Measurements from ENCODE around the gene HS1BP3. TPM values are rescaled to one million over a fixed set of nuclear protein-coding genes. Genes with fewer than 3 reads are reported as not detected.

Gene HS1BP3
- total and polyA plus RNA-seq, 2 of the 13 experiments (the other 11 are each of a cell fraction or from before 2014, with no cell fraction given): 15.2 to 22.0 TPM

GRCh38 chr2:20580690-20581437 is 70.0 kb downstream of the HS1BP3 start (continued):
- TF ChIP-seq ZNF674 (CRISPR knock-in tag; IDR thresholded peaks at IDR 0.05; ENCODE audit: low read depth): no peak
- no peak for TF ChIP-seq GPBP1L1 (CRISPR knock-in tag; IDR thresholded peaks at IDR 0.05)
- TF ChIP-seq NKX3-1 (CRISPR knock-in tag; IDR thresholded peaks at IDR 0.05): no peak
- TF ChIP-seq MZF1 (CRISPR knock-in tag; IDR thresholded peaks at IDR 0.05; ENCODE audit: borderline replicate concordance): peak; percentile 93
- no peak for TF ChIP-seq SP2 (CRISPR knock-in tag; IDR thresholded peaks at IDR 0.05)
- TF ChIP-seq, protein P1, sequence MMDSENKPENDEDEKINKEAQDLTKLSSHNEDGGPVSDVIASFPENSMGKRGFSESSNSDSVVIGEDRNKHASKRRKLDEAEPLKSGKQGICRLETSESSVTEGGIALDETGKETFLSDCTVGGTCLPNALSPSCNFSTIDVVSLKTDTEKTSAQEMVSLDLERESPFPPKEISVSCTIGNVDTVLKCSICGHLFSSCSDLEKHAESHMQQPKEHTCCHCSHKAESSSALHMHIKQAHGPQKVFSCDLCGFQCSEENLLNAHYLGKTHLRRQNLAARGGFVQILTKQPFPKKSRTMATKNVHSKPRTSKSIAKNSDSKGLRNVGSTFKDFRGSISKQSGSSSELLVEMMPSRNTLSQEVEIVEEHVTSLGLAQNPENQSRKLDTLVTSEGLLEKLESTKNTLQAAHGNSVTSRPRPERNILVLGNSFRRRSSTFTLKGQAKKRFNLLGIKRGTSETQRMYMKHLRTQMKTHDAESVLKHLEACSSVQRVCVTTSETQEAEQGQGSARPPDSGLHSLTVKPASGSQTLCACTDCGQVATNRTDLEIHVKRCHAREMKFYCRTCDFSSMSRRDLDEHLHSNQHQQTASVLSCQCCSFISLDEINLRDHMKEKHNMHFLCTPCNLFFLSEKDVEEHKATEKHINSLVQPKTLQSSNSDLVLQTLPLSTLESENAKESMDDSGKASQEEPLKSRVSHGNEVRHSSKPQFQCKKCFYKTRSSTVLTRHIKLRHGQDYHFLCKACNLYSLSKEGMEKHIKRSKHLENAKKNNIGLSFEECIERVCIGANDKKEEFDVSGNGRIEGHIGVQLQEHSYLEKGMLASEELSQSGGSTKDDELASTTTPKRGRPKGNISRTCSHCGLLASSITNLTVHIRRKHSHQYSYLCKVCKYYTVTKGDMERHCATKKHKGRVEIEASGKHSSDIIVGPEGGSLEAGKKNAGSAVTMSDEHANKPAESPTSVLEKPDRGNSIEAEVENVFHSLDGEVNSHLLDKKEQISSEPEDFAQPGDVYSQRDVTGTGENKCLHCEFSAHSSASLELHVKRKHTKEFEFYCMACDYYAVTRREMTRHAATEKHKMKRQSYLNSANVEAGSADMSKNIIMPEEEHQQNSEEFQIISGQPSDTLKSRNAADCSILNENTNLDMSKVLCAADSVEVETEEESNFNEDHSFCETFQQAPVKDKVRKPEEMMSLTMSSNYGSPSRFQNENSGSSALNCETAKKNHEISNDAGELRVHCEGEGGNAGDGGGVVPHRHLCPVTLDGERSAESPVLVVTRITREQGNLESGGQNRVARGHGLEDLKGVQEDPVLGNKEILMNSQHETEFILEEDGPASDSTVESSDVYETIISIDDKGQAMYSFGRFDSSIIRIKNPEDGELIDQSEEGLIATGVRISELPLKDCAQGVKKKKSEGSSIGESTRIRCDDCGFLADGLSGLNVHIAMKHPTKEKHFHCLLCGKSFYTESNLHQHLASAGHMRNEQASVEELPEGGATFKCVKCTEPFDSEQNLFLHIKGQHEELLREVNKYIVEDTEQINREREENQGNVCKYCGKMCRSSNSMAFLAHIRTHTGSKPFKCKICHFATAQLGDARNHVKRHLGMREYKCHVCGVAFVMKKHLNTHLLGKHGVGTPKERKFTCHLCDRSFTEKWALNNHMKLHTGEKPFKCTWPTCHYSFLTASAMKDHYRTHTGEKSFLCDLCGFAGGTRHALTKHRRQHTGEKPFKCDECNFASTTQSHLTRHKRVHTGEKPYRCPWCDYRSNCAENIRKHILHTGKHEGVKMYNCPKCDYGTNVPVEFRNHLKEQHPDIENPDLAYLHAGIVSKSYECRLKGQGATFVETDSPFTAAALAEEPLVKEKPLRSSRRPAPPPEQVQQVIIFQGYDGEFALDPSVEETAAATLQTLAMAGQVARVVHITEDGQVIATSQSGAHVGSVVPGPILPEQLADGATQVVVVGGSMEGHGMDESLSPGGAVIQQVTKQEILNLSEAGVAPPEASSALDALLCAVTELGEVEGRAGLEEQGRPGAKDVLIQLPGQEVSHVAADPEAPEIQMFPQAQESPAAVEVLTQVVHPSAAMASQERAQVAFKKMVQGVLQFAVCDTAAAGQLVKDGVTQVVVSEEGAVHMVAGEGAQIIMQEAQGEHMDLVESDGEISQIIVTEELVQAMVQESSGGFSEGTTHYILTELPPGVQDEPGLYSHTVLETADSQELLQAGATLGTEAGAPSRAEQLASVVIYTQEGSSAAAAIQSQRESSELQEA (CRISPR knock-in tag; IDR thresholded peaks at IDR 0.05; ENCODE audit: not compliant biosample characterization): no peak
- TF ChIP-seq NONO (IDR thresholded peaks at IDR 0.05): no peak
- TF ChIP-seq NONO (CRISPR knock-in tag; conservative IDR thresholded peaks at IDR 0.05): peak; percentile 76; the same call in 1 of the 2 replicates
- TF ChIP-seq ZNF232 (CRISPR knock-in tag; IDR thresholded peaks at IDR 0.05; ENCODE audit: borderline replicate concordance): peak; percentile 87
- TF ChIP-seq, protein P2, sequence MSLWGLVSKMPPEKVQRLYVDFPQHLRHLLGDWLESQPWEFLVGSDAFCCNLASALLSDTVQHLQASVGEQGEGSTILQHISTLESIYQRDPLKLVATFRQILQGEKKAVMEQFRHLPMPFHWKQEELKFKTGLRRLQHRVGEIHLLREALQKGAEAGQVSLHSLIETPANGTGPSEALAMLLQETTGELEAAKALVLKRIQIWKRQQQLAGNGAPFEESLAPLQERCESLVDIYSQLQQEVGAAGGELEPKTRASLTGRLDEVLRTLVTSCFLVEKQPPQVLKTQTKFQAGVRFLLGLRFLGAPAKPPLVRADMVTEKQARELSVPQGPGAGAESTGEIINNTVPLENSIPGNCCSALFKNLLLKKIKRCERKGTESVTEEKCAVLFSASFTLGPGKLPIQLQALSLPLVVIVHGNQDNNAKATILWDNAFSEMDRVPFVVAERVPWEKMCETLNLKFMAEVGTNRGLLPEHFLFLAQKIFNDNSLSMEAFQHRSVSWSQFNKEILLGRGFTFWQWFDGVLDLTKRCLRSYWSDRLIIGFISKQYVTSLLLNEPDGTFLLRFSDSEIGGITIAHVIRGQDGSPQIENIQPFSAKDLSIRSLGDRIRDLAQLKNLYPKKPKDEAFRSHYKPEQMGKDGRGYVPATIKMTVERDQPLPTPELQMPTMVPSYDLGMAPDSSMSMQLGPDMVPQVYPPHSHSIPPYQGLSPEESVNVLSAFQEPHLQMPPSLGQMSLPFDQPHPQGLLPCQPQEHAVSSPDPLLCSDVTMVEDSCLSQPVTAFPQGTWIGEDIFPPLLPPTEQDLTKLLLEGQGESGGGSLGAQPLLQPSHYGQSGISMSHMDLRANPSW (CRISPR knock-in tag; IDR thresholded peaks at IDR 0.05; ENCODE audit: borderline replicate concordance): peak; percentile 87; the same call in 1 of the 2 replicates
- TF ChIP-seq MAF1 (CRISPR knock-in tag; IDR thresholded peaks at IDR 0.05; ENCODE audit: borderline replicate concordance): no peak
- peak; percentile 40; the same call in 1 of the 2 replicates for TF ChIP-seq ZNF441 (CRISPR knock-in tag; IDR thresholded peaks at IDR 0.05; ENCODE audit: borderline replicate concordance)
- no peak for TF ChIP-seq IKZF4 (CRISPR knock-in tag; IDR thresholded peaks at IDR 0.05; ENCODE audit: borderline replicate concordance, low read depth, not compliant biosample characterization)
- TF ChIP-seq, protein P3, sequence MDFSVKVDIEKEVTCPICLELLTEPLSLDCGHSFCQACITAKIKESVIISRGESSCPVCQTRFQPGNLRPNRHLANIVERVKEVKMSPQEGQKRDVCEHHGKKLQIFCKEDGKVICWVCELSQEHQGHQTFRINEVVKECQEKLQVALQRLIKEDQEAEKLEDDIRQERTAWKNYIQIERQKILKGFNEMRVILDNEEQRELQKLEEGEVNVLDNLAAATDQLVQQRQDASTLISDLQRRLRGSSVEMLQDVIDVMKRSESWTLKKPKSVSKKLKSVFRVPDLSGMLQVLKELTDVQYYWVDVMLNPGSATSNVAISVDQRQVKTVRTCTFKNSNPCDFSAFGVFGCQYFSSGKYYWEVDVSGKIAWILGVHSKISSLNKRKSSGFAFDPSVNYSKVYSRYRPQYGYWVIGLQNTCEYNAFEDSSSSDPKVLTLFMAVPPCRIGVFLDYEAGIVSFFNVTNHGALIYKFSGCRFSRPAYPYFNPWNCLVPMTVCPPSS (IDR thresholded peaks at IDR 0.05): no peak

Measured in HepG2 (cell line).